ENCODE measurements around the gene NOM1.

Gene NOM1

GRCh38 chr7:156985101-156985992, 35.8 kb downstream of the NOM1 start:
- no peak for DNase-seq

DNA sequence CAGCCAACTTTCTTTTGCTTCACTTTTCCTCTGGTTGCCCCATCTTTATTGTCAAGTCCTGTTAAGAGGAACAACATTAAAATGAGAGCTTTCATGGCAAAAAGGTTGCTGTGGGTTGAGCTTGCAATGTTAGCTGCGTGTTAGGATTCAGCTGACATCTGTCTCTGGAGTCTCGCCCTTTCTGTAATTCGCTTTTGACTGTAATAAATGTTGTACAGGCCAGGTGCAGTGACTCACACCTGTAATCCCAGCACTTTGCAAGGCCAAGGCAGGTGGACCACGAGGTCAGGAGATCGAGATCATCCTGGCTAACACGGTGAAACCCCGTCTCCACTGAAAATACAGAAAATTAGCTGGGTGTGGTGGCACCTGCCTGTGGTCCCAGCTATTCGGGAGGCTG, 36.9 kb downstream of the NOM1 start:
- no peak for DNase-seq

- DNase-seq = no peak
Measured at GRCh38 chr7:156988343-156989185, 39.1 kb downstream of the NOM1 start.

DNA sequence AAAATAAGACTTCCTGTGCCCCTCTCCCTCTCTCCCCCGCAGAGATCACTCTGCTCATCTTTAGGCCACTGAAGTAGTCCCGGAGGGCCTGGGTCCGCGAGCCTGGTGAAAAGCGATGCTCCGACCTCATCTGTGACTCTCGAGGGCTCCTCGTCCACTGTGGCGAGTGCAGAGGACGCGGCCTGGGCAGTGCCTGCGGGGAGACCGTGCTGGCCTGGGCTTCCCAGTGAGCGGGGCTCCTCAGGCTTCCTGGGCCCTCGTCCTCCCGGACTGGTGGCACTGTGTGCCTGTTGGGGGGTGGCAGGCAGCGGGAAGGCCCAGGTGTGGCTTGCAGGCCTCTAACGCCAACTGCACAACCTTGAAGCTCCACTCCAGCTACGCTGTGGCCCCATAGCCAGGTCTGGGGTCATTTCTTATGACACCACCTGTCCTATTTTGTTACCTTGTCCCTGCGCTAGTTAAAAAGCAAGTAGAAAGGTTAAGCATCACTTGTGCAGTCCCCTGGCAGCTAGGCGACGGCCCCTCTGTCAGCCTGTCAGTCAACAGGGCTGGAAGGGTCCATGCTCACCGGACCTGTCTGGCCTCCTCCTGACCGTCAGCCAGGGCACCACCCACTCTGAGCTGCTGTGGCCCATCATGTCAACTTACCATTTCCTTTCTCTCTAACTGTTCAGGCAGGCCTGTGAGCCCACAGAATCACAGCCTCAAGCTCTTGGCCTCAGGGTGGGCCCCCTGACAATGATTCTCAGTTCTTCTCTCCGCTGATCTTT, 40.4 kb downstream of the NOM1 start:
- no peak for DNase-seq

DNA sequence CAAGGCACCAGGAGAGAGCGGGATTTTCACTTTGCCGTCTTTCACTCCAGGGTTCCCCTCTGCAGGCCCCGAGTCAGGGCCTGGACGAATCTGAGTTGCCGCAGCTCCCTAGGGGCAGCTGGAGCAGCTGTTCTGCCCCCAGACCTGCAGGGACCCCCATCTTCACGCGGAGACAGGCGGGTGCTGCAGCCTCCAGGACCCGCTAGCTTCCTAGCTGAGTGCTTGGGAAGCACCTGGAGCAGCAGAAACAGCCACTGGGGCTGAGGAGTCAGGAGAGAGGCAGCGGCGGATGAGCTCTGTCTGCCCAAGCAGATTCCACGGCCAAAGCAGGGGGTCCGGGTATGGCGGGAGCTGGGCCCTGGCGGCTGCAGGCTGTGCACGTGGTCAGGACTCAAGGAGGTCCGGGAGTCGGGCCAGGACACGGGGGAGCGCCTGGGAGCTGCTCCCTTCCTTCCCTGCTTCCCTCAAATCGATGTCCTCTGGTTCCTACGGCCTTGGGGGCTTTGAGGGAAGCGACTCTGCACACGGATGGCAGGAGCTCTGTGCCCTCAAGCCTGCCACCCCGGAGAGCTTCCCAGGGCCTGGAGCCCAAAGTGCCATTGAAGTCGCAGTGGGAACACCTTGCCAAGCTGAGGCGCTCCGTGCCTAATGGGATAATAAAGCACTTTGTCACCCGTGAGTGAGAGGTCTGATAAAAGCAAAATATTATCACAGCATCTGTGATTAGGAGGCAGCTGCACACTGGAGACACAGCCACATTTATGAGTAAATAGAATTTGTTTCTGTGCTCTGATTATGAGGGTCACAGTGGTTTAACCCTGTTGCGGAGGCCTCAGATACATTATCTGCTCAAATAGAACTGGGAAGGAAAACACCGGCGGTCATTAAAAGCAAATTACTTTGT, 43.8 kb downstream of the NOM1 start:
- DNase-seq = no peak

GRCh38 chr7:156993925-156994235, 44.4 kb downstream of the NOM1 start:
- DNase-seq = no peak

DNA sequence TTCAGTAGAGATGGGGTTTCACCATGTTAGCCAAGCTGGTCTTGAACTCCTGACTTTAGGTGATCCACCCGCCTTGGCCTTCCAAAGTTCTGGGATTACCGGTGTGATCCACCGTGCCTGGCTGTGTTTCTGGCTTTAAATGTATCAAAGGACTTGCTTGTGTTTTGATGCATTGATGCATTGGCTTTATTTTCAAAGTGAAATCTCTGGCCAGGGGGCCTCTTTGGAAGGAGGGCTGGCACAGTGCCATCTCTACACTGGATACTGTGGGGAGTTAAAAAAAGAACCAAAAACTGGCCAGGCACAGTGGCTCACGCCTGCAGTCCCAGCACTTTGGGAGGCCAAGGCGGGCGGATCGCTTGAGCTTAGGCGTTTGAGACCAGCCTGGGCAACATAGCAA, 44.9 kb downstream of the NOM1 start:
- DNase-seq = no peak

DNA sequence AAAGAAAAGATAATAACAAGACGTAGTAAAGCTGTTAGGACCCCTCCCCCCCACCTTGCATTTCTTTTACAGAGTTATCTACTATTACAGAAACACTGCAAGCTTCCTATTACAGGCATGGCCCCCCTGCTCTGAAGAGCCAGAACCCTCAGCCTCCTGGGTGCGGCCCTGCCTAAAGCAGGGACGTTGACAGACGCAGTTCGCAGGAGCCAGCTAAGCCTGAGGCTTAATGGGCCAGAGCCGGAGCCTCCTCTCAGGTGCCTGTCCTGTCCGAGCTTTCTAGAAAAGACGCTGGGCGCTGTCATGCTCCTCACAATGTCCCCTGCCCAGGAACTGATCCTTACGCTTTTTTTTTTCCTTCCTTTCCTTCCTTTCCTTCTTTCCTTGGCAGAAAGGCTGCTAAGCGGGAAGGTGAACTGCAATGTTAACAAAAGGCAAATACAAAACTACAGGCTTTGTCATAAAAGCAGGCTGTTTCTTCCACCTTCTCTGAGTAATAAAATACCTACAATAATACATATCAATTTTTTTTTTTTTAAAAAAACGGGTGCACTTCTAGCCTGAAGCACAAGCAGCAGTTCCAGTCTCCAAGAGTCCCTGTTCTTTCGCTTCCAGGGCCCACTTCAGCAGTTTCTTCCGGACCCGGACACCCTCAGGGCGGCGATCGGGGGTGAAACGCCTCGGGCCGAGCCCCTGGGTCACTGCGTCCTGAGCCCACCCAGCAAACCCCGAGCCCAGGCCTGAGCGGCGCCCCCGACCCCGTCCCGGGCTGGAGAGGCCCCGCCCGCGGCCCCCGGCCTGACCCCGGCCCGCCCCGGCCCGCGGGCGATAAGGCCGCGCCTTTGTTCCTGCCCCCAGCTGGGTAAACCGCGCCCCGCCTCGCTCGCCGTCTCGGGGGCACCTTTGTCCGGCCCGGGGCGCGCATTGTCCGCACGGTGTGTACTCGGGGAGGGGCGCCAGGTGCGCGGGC, 49.8 kb downstream of the NOM1 start:
- DNase-seq = no peak

- DNase-seq = peak; percentile 16
Measured at GRCh38 chr7:156999958-157000726, 50.6 kb downstream of the NOM1 start.

- DNase-seq = no peak
Measured at GRCh38 chr7:157000741-157001653, 51.5 kb downstream of the NOM1 start.

DNA sequence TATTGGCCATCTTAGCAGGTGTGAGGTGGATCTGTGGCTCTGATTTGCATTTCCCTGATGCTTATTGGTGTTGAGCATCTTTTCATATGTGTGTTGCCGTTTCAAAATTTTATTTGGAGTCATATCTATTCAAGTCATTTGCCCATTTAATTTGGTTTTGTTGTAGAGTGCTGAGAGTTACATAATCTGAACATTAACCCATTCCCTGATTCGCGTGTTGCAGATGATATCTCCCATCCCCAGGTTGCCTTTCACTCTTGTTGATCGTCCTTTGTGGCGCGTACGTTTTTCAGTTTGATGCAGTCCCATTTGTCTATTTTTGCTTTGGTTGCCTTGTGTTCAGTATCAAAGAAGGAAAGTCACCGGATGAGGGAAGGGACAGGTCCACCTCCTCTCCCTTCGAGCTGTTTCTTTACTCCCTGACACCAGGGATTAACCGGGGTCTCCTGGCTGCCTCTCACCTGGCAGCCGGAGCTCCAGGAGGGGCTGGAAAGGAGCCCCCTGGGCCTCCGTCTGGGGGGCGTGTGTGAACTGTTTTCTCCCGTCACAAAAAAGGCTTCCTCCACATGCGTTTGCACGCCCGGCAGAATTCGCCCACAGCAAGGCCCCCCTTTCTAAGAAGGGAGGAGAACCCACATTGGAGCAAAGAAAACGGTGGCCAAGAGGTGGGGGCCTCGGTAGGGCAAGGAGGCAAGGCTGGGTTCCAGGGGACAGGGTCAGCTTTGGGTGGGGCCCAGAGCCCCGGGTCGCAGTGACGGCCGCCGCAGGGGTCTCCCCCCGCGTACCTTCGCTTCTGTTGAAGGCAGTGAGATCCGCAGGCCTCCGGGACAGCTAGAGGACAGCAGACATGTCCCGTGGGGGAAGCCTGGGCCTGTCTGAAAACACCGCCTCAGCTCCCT, 52.7 kb downstream of the NOM1 start:
- DNase-seq = no peak

GRCh38 chr7:157002819-157003421, 53.4 kb downstream of the NOM1 start:
- DNase-seq = no peak

DNA sequence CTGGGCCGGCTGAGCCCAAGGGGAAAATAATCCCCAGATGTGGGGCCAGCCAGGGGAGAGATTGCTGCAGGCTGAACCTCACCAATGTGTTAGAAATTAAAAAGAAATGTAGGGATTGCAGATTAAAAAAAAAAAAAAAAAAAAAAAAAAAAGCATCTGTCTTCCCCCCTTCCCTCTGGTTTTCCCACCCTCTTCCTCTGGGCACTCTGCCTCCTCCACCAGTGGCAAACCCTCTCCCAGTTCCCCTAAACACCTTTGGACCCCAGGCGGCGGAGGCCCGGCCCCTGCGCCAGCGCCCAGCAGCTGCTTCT, 53.9 kb downstream of the NOM1 start:
- DNase-seq = no peak

DNA sequence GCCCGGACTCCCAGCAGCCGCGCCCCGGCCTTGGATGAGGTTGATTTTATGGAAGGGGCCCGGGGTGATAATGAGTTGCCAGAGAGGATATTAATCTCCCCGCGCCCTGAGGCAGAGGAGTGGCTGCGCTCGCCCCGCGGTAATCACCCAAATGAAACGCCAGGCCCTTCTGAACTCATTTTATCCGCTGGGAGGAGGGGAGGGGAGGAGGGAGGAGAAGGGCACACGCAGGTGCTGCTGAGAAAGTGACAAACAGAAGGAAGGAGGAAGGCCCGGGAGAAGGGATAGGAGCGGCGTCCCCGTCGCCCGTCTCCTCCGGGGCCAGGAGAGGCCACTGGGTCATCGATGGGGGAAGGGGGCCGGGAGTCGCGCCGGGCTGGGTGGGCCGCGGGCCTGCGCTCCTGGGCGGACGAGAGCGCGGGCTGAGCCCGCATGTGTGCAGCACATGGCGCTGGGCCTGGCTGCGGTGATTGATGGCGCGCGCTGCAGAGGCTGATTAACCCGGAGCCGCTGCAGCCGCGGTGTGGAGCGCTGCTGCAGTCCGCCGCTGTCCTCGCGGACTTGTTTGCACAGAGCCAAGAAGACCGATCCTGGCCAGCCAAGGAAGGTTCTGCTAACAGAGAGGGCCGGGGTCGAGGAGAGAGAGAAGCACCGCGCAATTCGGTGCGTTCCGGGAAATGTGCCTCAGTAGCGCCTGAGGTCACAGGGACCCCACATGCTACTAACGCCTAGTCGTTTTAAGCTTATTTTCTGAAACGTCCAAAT, 54.4 kb downstream of the NOM1 start:
- no peak for DNase-seq

- DNase-seq = no peak
Measured at GRCh38 chr7:157004521-157005455, 55.3 kb downstream of the NOM1 start.

All from NCI-H2029 (cell line).